TTC549 (cell line): Measurements from ENCODE around the gene TP53I3.
"Not testable (repeated sequence)": the region's sequence is repeated elsewhere in the genome, so short reads cannot be mapped to it uniquely, and the experiment has no call there.

Experiments
- FAIRE-seq: peaks from 2 replicates; lab custom pipeline; 2012; peaks lifted over from hg19 to GRCh38; lab: Jason Lieb, UNC

TP53I3 gene

GRCh38 chr2:24051833-24052232, 32.8 kb downstream of the TP53I3 start:
- FAIRE-seq = no peak

DNA sequence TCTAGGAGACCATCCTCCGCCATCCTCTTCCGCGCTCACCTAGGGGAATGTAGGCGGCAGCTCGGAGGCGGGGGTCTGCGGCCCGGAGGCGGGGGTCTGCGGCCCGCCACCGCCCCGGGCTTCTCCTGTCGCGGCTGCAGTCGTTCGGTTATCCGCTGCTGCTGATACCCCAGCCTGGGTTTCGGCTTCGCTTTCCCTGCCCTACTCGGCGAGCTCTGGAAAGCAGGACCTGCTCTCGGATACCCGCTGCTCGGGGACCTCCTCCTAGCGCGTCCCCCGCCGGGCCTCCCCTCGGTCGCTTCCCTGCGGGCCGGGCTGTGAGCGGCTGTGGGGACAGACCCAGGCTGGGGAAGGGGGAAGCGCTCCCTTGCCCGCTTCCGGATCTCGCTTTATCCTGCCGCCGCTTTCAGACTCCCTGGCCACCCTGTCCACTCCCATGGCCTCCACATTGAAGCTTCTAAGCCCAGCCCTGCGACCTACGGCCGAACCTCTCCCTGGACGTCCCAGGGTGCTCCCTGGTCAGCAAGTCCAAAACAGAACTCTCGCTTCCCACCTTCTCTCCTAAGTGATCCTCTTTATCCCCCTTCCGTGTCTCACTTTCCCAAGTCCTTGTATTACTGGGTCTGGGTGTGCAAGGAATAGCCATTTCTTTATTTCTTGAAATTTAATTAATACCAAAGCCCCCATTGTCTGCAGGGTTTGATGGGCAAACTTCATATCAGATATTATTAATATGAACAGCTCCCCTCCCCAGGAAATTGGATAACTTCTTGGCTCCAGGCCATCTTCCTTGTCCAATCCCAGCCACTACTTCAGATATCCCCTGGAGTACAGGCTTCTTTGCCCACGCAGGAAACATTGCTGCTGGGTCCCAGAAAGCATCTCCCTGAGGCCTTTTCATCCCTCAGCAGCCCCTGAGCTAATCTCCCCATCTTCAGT, 34.3 kb downstream of the TP53I3 start:
- no peak for FAIRE-seq

DNA sequence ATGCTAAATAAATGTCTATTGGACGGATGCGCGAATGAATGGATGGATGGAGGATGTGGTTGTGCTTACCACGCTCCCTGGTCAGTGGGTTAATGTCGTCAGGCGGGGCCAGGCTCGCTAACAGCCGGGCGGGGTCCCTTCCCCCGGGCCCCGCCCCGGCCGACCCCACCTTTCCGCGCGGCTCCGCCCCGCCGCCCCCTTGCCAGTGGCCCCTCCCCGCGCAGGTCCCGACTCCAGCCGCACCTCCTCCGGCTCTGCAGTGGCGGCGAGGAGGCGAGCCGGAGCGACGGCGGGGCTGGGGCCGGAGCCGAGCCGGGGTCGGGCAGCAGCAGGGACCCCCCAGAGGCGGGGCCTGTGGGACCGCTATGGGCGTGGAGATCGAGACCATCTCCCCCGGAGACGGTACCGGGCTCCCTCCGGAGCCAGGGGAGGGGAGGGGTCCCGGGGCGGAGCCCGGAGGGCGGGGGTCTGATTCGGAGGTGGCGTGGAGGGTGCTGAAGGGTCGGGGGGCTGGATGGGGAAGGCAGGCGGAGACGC, 35.1 kb downstream of the TP53I3 start, which contains the start of gene FKBP1B:
Gene FKBP1B, plus strand, starts transcription at position 257 of the 537 bp plus-strand sequence. Its CDS starts 109 bp downstream, at position 366.
- FAIRE-seq = no peak

DNA sequence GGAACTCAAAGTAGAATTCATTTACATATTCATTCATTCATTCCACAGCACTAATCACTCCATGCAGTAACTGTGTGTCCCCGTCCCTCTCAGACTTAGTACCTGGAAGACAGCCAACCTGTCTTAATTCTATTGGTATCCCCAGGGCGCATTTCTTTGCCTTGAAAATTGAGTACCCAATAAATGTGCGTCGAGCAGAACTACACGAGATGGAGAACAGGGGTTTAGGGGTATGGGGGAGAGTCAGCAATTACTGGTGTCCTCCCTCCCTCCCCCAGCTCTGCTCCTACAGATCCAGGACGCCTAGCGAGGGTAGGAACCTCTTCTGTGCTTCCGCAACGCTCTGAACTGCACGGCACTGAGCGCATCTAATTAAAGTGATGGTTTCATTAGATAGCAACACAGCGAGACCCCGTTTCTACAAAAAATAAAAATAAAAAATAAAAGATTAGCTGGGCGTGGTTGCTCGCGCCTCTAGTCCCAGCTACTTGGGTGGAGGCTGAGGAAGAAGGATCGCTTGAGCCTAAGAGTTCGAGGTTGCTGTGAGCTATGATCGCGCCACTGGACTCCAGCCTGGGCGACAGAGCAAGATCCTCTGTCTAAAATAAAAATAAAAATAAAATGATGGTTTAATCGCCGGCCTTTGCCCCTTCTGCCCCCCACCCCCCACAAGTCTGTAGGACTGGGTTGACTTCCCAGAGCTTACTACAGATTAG, 35.7 kb downstream of the TP53I3 start:
- FAIRE-seq = no peak

DNA sequence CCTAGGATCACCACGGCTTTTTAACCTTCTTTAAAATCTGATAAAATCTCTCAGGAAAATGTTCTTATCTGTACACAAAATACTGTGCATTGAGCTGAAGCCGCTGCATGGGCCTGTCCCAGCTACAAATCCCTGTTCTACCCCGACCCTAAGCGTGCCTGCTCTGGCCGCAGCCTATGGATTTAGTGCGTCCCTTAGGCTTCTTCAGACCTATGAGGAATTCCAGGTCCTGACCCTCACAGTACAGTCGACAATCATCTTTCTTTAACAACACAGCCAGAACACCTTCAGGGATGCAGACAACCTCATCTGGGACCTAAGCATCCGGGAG, 37.0 kb downstream of the TP53I3 start:
- FAIRE-seq = no peak

GRCh38 chr2:24046930-24047702, 37.5 kb downstream of the TP53I3 start, which contains the start of gene WDCP:
Gene WDCP (minus strand): TSS chr2:24047391. CDS start chr2:24039494, 7,897 bp downstream.
- peak; percentile 96 for FAIRE-seq

DNA sequence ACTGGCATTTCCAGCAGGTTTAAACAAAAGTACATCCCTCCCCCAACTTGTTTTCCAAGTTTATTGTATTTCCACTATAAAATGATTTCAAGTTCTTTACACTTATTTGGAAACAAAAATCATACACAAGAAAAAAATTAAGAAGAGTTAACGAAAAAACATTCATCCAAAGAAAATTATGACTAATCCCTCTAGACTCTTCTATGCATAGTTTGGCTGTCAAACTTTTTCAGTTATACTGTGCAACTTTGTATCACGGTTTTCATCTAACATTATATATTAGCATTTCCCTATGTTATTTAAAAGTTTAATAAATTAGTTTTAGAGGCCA, 38.1 kb downstream of the TP53I3 start:
- no peak for FAIRE-seq

GRCh38 chr2:24045511-24046508, 38.8 kb downstream of the TP53I3 start:
- no peak for FAIRE-seq

DNA sequence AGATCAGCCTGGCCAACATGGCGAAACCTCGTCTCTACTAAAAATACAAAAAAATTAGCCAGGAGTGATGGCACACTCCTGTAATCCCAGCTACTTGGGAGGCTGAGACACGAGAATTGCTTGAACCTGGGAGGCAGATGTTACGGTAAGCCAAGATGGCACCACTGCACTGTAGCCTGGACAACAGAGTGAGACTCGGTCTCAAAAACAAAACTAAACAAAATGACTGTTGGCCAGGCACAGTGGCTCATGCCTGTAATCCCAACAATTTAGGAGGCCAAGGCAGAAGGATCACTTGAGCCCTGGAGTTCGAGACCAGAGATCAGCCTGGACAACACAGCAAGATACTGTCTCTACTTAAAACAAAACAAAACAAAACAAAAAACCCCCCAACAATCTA, 41.5 kb downstream of the TP53I3 start:
- not testable (repeated sequence) for FAIRE-seq

DNA sequence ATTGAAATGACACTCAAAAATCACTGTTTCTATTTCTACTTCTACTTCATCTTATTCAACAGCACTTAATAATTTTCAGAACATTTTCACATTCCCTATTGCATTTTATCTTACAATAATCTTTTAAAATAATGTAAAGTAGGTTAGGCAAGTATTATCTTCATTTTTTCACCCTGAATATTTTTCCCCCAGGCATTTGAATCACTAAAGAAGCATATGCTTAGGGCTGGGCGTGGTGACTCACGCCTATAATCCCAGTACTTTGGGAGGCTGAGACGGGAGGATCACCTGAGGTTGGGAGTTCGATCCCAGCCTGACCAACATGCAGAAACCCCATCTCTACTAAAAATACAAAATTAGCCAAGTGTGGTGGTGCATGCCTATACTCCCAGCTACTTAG, 44.1 kb downstream of the TP53I3 start:
- FAIRE-seq = no peak

DNA sequence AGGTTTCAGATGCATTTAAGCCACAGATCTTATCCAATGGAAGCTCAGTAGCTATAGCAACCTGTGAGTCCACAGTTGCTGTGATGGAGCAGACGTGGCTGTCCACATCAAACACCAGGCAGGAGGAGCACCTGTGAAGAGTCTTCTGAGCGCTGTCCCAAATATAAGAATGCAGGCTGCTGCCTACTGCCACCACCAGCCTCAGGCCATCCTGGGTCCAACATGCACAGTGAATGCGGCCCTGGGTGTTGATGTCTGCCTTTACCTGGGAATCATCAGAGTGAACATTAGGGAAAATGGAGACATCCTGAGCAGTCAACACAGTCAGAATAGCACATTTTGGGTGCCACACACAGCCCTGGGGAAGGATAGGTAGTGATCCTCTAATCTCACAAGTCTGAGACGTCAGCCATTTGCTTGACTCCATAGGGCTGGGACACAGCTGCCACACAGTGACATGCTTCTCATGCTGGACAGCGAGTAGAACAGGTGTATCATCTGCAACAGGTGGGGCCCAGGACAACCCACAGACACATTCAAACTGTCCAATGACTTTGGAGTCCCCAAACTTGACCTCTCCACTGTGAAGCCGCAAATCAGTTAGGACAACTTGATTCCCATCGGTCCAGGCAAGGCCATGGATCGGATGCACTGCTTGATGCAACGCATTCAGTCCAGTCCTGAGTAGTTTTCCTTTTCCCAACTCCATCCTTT, 45.7 kb downstream of the TP53I3 start:
- no peak for FAIRE-seq
